MCF 10A (cell line): ENCODE results near the gene ANKMY1. TPM values are rescaled to one million over a fixed set of nuclear protein-coding genes. Genes with fewer than 3 reads are reported as not detected.

ENCODE experiments used
- BruUV-seq: library from RNA; stranded (reverse); fragments of 400-500 nt; replicated peaks from 2 replicates; lab custom pipeline; 2021; lab: Mats Ljungman, UMichigan
- CTCF ChIA-PET: fragments of 300-600 bp; sonication (Branson Sonifier 250); formaldehyde crosslinking; extraction: SDS; loops from one replicate; lab custom pipeline; 2021; ENCODE audit warnings: antibody characterized with exemption, inconsistent platforms; lab: Yijun Ruan, JAX
- POLR2A ChIA-PET: fragments of 300-600, 350-650 bp; sonication (Branson Sonifier 250); formaldehyde crosslinking; extraction: SDS; loops from one replicate; lab custom pipeline; 2020; ENCODE audit warnings: antibody characterized with exemption, inconsistent platforms; lab: Yijun Ruan, JAX
- DNase-seq: peaks from one replicate; pipeline ENCODE4 v3.0.0-alpha.2; 2018; ENCODE audit not compliant: unreplicated experiment
- H3K27ac Mint-ChIP-seq: one replicate; pipeline ENCODE4 v1.8.0; 2022; ENCODE audit warnings: mild to moderate bottlenecking, low read depth, mixed read lengths; ENCODE audit not compliant: unreplicated experiment
- H3K27me3 Mint-ChIP-seq: one replicate; pipeline ENCODE4 v1.8.0; 2022; ENCODE audit warnings: mixed read lengths; ENCODE audit not compliant: insufficient read depth, unreplicated experiment
- H3K36me3 Mint-ChIP-seq: one replicate; pipeline ENCODE4 v1.8.0; 2022; ENCODE audit warnings: mild to moderate bottlenecking, moderate library complexity, mixed read lengths; ENCODE audit not compliant: insufficient read depth, unreplicated experiment
- H3K4me1 Mint-ChIP-seq: one replicate; pipeline ENCODE4 v1.8.0; 2022; ENCODE audit warnings: mixed read lengths; ENCODE audit not compliant: insufficient read depth, unreplicated experiment
- H3K4me3 Mint-ChIP-seq: one replicate; pipeline ENCODE4 v1.8.0; 2022; ENCODE audit warnings: mild to moderate bottlenecking, moderate library complexity, mixed read lengths; ENCODE audit not compliant: unreplicated experiment
- H3K9me3 Mint-ChIP-seq: one replicate; pipeline ENCODE4 v1.8.0; 2022; ENCODE audit warnings: mixed read lengths; ENCODE audit not compliant: unreplicated experiment
- intact Hi-C: fragments of 100-400 bp; cut with micrococcal nuclease; formaldehyde crosslinking; loops from 2 replicates; pipeline ENCODE4 v1.14.1; 2022
- total RNA-seq: library from RNA; stranded (reverse); gene quantifications from 2 replicates; pipeline ENCODE4 v1.2.3, GENCODE V29; 2022
- TF ChIP-seq, protein P1 (sequence below): fragments of 200-600 bp; IDR thresholded peaks from one replicate; pipeline ENCODE4 v1.8.0; 2022; ENCODE audit warnings: antibody characterized with exemption, mild to moderate bottlenecking; ENCODE audit not compliant: unreplicated experiment

Gene ANKMY1
- total RNA-seq, 1 experiment from 2014 or later: 22.2 TPM

DNA sequence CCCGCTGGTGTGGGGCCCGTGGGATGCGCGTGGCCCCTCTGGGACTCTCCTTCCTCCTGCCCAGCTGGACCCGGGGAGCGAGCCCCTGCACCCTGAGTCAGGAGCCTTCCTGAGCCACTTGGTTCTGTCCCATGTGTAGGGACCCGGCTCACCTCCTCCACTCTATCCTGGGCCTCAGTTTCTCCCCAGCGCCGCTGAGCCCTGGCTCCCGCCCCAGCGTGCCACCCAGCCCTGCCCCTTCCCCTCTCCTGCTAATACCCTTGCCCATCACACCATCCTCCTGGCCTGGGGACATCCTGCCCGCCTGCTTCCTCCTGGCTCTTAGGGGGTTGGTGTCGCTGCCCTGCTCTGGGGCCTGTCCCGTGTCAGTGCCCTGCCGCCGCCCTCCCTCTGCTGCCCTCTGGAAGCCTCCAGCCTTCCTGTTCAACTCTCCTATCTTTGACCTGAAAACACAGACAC is 97.5 kb downstream of the ANKMY1 start:
- ChIA-PET CTCF (interaction anchor here (0.8 kb wide), 1 partner anchor 16 kb away, joined by 3 read pairs; no protein-coding TSS in a partner anchor), POLR2A (interaction anchor here (0.7 kb wide), 1 partner anchor 15 kb away, joined by 4 read pairs; no protein-coding TSS in a partner anchor)
- Mint-ChIP-seq H3K4me3 (no peak overlapping the region), H3K27ac (no peak overlapping the region), H3K4me1 (no peaks in the 10 kb centered on the region), H3K27me3 (no peaks in the 10 kb centered on the region), H3K36me3 (peaks cover 25% of the 10 kb centered on the region), H3K9me3 (no peaks in the 10 kb centered on the region)
- BruUV-seq: no TSS peak
- intact Hi-C loops: no loop called here
- no peak for DNase-seq
- TF ChIP-seq, protein P1, sequence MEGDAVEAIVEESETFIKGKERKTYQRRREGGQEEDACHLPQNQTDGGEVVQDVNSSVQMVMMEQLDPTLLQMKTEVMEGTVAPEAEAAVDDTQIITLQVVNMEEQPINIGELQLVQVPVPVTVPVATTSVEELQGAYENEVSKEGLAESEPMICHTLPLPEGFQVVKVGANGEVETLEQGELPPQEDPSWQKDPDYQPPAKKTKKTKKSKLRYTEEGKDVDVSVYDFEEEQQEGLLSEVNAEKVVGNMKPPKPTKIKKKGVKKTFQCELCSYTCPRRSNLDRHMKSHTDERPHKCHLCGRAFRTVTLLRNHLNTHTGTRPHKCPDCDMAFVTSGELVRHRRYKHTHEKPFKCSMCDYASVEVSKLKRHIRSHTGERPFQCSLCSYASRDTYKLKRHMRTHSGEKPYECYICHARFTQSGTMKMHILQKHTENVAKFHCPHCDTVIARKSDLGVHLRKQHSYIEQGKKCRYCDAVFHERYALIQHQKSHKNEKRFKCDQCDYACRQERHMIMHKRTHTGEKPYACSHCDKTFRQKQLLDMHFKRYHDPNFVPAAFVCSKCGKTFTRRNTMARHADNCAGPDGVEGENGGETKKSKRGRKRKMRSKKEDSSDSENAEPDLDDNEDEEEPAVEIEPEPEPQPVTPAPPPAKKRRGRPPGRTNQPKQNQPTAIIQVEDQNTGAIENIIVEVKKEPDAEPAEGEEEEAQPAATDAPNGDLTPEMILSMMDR: no peak

DNA sequence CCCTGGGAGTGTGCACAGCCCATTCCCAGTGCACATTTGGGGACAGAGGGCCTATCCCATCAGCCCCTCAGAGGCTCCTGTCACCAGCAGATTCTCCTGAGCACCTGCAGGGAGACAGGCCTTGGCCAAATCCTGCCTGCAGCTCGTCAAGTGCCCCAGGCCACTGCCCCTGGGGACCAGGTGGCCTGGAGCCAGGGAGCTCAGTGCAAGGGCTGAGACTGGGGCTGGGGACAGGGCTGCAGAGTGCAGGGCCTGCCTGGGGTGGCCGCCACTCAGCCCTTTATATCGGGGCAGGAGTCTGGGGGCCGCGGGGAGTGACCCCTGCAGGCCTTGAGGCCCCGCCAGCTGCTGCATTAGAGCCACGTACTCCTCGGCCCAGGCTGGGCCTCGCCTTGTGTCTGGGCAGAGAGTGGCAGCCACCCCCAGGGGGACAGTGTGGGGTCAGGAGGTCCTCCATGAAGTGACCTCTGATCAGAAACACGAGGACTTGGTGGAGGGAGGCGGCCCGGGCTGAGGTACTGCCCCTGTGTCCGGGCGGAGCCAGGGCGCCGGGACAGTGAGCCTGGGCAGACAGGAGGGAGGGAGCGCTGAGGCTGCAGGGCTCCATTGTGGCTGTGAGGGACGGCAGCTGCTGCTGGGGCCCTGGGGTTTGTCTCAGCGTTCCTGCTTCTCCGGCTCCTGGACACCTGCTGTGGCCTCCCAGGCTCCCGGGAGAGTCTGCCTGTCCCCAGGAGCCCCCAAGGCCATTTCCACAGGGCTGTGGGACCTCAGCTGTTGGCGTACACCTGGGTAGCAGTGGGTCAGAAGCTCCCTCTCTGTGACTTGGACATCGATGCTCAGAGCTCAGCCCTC is 98.2 kb downstream of the ANKMY1 start:
- CTCF ChIA-PET: interaction anchor here (0.6 kb wide), 2 partner anchors 129 to 402 kb away, joined by 3 read pairs; no protein-coding TSS in a partner anchor
- intact Hi-C loops: no loop called here

DNA sequence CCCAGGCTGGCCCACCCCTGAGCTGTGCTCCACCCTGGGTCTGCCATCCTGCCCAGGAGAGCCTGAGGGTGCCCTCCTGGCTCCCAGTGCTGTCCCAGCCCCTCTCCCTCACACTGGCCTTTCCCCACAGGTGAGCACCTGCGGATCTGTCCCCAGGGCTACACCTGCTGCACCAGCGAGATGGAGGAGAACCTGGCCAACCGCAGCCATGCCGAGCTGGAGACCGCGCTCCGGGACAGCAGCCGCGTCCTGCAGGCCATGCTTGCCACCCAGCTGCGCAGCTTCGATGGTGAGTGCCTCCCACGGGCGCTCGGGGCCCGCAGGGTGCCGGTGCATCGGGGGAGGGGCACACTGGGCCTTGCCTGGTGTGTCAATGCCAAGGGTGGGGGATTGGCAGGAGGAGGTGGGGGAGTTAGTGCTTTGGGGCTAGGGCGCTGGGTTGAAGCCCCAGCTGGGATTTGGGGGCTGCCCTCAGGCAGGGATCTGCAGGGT is 98.8 kb downstream of the ANKMY1 start:
- no peak overlapping the region for H3K27ac Mint-ChIP-seq
- DNase-seq: no peak
- TF ChIP-seq, protein P1: no peak
- CTCF ChIA-PET: interaction anchor here (0.6 kb wide), 1 partner anchor 403 kb away, joined by 3 read pairs; no protein-coding TSS in a partner anchor
- no peaks in the 10 kb centered on the region for H3K27me3 Mint-ChIP-seq
- H3K36me3 Mint-ChIP-seq: peaks cover 18% of the 10 kb centered on the region
- POLR2A ChIA-PET: no interaction called here
- BruUV-seq: no TSS peak
- no peaks in the 10 kb centered on the region for H3K4me1 Mint-ChIP-seq
- H3K4me3 Mint-ChIP-seq: no peak overlapping the region
- intact Hi-C loops: no loop called here
- H3K9me3 Mint-ChIP-seq: no peaks in the 10 kb centered on the region

More for the DNA sequence above, 98.2 kb downstream of the ANKMY1 start:
- TF ChIP-seq, protein P1: no peak
- Mint-ChIP-seq H3K27me3 (no peaks in the 10 kb centered on the region), H3K4me3 (no peak overlapping the region), H3K27ac (no peak overlapping the region), H3K4me1 (no peaks in the 10 kb centered on the region), H3K36me3 (peaks cover 19% of the 10 kb centered on the region), H3K9me3 (no peaks in the 10 kb centered on the region)
- BruUV-seq: no TSS peak
- POLR2A ChIA-PET: interaction anchor here (0.7 kb wide), 1 partner anchor 16 kb away, joined by 4 read pairs; no protein-coding TSS in a partner anchor
- no peak for DNase-seq
